Neural progenitor cell (in vitro differentiated cells): Measurements from ENCODE around the gene HCST.

Source experiments
- EZH2 ChIP-seq: fragments of 200-600 bp; sonication (generic); IDR thresholded peaks from 2 replicates; pipeline ENCODE4 v1.6.1; 2017; ENCODE audit warnings: antibody characterized with exemption, mild to moderate bottlenecking, moderate library complexity
- EZH2phosphoT487 ChIP-seq: fragments of 200-600 bp; sonication (generic); IDR thresholded peaks from 2 replicates; pipeline ENCODE4 v1.6.1; 2017; ENCODE audit warnings: antibody characterized with exemption
- TF ChIP-seq, protein P1 (sequence below): fragments of 200-600 bp; sonication (generic); IDR thresholded peaks from 2 replicates; pipeline ENCODE4 v1.5.1; 2017; ENCODE audit warnings: antibody characterized with exemption, mild to moderate bottlenecking

DNA sequence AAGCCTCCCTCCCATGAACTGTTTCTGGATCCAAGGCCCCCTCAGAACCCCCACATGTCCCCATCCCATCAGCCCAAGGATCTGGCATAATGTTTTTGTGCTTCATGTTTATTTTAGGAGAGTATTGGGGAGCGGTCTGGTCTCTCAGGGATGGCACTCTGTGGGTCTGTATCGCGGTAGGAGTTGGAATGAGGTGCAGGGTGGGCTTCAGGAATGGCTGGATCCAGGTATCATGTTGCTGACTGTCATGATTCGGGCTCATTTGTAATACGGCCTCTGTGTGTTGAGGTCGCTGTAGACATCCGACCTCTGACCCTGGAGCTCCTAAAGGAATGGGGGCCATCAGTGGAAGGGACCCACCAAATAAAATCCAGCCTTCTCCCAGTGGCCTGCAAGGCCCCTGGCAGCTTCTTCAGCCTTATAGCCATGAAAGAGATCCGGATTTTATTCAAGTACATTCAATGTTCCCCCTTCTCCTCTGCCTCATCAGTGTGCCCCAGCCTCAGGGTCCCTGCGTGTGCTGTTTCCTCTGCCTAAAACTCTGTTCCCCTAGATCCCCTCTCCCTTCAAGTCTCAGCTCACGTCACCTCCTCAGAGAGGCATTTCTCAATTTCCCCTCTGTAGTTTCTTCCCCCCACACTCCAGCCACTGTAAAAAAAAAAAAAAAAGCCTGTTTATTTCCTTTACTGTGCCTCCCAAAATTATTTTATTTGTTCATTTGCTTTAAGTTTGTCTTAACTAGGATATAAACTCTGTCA, 2.2 kb downstream of the HCST start:
- TF ChIP-seq, protein P1, sequence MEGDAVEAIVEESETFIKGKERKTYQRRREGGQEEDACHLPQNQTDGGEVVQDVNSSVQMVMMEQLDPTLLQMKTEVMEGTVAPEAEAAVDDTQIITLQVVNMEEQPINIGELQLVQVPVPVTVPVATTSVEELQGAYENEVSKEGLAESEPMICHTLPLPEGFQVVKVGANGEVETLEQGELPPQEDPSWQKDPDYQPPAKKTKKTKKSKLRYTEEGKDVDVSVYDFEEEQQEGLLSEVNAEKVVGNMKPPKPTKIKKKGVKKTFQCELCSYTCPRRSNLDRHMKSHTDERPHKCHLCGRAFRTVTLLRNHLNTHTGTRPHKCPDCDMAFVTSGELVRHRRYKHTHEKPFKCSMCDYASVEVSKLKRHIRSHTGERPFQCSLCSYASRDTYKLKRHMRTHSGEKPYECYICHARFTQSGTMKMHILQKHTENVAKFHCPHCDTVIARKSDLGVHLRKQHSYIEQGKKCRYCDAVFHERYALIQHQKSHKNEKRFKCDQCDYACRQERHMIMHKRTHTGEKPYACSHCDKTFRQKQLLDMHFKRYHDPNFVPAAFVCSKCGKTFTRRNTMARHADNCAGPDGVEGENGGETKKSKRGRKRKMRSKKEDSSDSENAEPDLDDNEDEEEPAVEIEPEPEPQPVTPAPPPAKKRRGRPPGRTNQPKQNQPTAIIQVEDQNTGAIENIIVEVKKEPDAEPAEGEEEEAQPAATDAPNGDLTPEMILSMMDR: no peak
- no peak for TF ChIP-seq EZH2phosphoT487
- TF ChIP-seq EZH2: no peak
